ENCODE data around the gene INPP5A. TPM values are rescaled to one million over a fixed set of nuclear protein-coding genes. Genes with fewer than 3 reads are reported as not detected.

Gene INPP5A
- total and polyA plus RNA-seq, 2 of the 13 experiments (the other 11 are each of a cell fraction or from before 2014, with no cell fraction given), result 17.5 to 37.9 TPM

DNA sequence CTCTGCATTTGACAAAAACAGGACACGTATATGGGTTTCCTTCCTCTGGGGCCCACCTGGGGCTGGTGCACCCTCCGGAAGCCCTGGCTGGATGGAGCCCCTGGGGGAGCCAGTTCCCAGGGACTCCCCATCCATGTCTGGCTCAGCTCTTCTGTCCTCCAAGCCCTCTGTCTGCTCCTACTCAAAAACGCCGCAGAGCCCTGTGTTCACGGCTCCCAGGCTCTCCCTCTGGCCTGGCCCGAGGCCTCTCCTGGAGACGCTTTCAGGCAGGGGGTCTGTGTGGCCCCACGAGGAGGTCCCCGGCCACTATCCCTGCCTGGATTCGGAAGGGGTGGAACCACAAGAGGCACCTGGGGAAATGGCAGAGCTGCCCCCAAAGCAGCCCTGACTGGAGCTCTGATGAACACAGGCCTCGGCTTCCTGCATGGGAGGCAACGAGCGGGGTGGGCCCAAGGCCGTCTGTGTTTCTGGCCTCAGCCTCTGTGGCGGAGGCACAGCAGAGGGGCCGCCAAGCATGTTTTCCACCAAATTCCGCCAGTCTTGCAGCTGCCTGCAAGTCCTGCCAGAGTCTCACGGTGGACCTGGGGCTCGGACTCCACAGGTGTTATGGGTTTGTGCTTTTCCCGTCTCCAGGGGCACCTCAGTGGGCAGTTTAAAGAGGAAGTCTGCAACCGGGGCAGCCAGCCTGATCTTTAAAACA is 22.6 kb upstream of the INPP5A start (continued):
- TF ChIP-seq ZNF619 (CRISPR knock-in tag; IDR thresholded peaks at IDR 0.05), result no peak
- TF ChIP-seq ZNF432 (CRISPR knock-in tag; IDR thresholded peaks at IDR 0.05; ENCODE audit: borderline replicate concordance), result no peak
- no peak for TF ChIP-seq NAIF1 (CRISPR knock-in tag; IDR thresholded peaks at IDR 0.05; ENCODE audit: borderline replicate concordance)
- TF ChIP-seq SSRP1 (CRISPR knock-in tag; IDR thresholded peaks at IDR 0.05), result no peak
- TF ChIP-seq JUN (CRISPR knock-in tag; IDR thresholded peaks at IDR 0.05), result no peak

- ChIA-PET POLR2A (interaction anchor here (0.9 to 3.6 kb wide), 4 partner anchors 56 to 75 kb away, joined by 3 to 14 read pairs (median 4); no protein-coding TSS in a partner anchor), CTCF (ENCODE audit: low intra/inter-chr PET ratio, low total read pairs) (no interaction called here)
- no TSS peak for BruUV-seq (replicated peaks)
- peak overlapping the region; percentile 97 for H3K4me2 ChIP-seq (ENCODE audit: low read depth, low read length)
- intact Hi-C loops (cut with micrococcal nuclease; ENCODE audit: unreplicated experiment), result loop anchor here (5.0 kb wide), 2 partner anchors 59 to 76 kb away; no protein-coding TSS in a partner anchor
- ATAC-seq (no peak), FAIRE-seq (no peak), DNase-seq (ENCODE audit: low spot score) (no peak)
- H3K27me3 ChIP-seq (ENCODE audit: control insufficient read depth in 1 of 2, insufficient read depth in 2 of 2, low read length in 2 of 2), result peaks cover 2 to 20% of the 10 kb centered on the region in 2 experiments; a peak in 4 of 5 replicates
- no peak overlapping the region for H2AFZ ChIP-seq (ENCODE audit: low read length)
- in situ Hi-C loops (cut with HindIII; ENCODE audit: extremely low pct_ligation_motif_present, low pct_unique_long_range_greater_than_20kb), result no loop called here
- H3K4me3 ChIP-seq (replicated peaks in 1 of 3; ENCODE audit: insufficient read depth in 1 of 3, low read depth in 2 of 3, low read length in 3 of 3), result peak overlapping the region in 2 of 3 experiments; percentile 62 to 75; a peak in 4 of 6 replicates
- 49% methylated on average over 9 of the region's 19 CpGs for WGBS (ENCODE audit: low lambda C conversion rate)
- H4K20me1 ChIP-seq (ENCODE audit: insufficient read depth, low read length), result no peaks in the 10 kb centered on the region
- no peaks in the 10 kb centered on the region for H3K79me2 ChIP-seq (ENCODE audit: insufficient read depth, low read length)
- no peaks in the 10 kb centered on the region for H3K36me3 ChIP-seq (replicated peaks in 1 of 2; ENCODE audit: control insufficient read depth in 1 of 2, insufficient read depth in 2 of 2, low read length in 2 of 2)
- peak overlapping the region; percentile 74 for H3K9ac ChIP-seq (ENCODE audit: insufficient read depth, low read depth, low read length)
- H3K4me1 ChIP-seq (ENCODE audit: insufficient read depth, low read length), result peaks cover 61% of the 10 kb centered on the region
- H3K9me3 ChIP-seq (ENCODE audit: low read length), result no peaks in the 10 kb centered on the region
- peak overlapping the region; percentile 69 for H3K27ac ChIP-seq (ENCODE audit: extremely low read length, insufficient read depth, low read length)
- TF ChIP-seq NR2C2 (CRISPR knock-in tag; IDR thresholded peaks at IDR 0.05; ENCODE audit: borderline replicate concordance) (peak; percentile 83), NFKB2 (CRISPR knock-in tag; IDR thresholded peaks at IDR 0.05; ENCODE audit: borderline replicate concordance) (no peak), NKX3-1 (CRISPR knock-in tag; IDR thresholded peaks at IDR 0.05) (no peak), ZFAT (CRISPR knock-in tag; conservative IDR thresholded peaks at IDR 0.05) (no peak), DNMT1 (CRISPR knock-in tag; IDR thresholded peaks at IDR 0.05) (0 out of 2 replicates have a peak, but pooled peaks have one; percentile 21), FOXA1 (IDR thresholded peaks at IDR 0.05) (no peak), FOXA1 (CRISPR knock-in tag; IDR thresholded peaks at IDR 0.05) (0 out of 2 replicates have a peak, but pooled peaks have one; percentile 6), ZNF510 (CRISPR knock-in tag; IDR thresholded peaks at IDR 0.05; ENCODE audit: low read depth) (0 out of 2 replicates have a peak, but pooled peaks have one; percentile 54), POLR2A (IDR thresholded peaks at IDR 0.05; ENCODE audit: insufficient read depth in 1 of 2, low read depth in 2 of 2, low read length in 2 of 2) (peak in 1 of 2 experiments; percentile 13; a peak in 1 of 4 replicates), ZNF230 (CRISPR knock-in tag; IDR thresholded peaks at IDR 0.05) (0 out of 2 replicates have a peak, but pooled peaks have one; percentile 18), CEBPG (CRISPR knock-in tag; IDR thresholded peaks at IDR 0.05) (no peak), HNF4A (CRISPR knock-in tag; IDR thresholded peaks at IDR 0.05) (peak; percentile 19; the same call in 1 of the 2 replicates)
- TF ChIP-seq, protein P1, sequence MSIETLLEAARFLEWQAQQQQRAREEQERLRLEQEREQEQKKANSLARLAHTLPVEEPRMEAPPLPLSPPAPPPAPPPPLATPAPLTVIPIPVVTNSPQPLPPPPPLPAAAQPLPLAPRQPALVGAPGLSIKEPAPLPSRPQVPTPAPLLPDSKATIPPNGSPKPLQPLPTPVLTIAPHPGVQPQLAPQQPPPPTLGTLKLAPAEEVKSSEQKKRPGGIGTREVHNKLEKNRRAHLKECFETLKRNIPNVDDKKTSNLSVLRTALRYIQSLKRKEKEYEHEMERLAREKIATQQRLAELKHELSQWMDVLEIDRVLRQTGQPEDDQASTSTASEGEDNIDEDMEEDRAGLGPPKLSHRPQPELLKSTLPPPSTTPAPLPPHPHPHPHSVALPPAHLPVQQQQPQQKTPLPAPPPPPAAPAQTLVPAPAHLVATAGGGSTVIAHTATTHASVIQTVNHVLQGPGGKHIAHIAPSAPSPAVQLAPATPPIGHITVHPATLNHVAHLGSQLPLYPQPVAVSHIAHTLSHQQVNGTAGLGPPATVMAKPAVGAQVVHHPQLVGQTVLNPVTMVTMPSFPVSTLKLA (IDR thresholded peaks at IDR 0.05), result peak; percentile 68
- TF ChIP-seq, protein P2, sequence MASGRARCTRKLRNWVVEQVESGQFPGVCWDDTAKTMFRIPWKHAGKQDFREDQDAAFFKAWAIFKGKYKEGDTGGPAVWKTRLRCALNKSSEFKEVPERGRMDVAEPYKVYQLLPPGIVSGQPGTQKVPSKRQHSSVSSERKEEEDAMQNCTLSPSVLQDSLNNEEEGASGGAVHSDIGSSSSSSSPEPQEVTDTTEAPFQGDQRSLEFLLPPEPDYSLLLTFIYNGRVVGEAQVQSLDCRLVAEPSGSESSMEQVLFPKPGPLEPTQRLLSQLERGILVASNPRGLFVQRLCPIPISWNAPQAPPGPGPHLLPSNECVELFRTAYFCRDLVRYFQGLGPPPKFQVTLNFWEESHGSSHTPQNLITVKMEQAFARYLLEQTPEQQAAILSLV (CRISPR knock-in tag; IDR thresholded peaks at IDR 0.05; ENCODE audit: borderline replicate concordance), result 0 out of 2 replicates have a peak, but pooled peaks have one; percentile 3
Observed at GRCh38 chr10:132515811-132516726, 21.5 kb upstream of the INPP5A start.

Data from HepG2 (cell line).